Measurements from ENCODE around the gene ATP8A1. TPM values are rescaled to one million over a fixed set of nuclear protein-coding genes. Genes with fewer than 3 reads are reported as not detected.

Gene ATP8A1
- total and polyA plus RNA-seq, 2 donors from 2014 or later = 4.6 to 27.4 TPM

DNA sequence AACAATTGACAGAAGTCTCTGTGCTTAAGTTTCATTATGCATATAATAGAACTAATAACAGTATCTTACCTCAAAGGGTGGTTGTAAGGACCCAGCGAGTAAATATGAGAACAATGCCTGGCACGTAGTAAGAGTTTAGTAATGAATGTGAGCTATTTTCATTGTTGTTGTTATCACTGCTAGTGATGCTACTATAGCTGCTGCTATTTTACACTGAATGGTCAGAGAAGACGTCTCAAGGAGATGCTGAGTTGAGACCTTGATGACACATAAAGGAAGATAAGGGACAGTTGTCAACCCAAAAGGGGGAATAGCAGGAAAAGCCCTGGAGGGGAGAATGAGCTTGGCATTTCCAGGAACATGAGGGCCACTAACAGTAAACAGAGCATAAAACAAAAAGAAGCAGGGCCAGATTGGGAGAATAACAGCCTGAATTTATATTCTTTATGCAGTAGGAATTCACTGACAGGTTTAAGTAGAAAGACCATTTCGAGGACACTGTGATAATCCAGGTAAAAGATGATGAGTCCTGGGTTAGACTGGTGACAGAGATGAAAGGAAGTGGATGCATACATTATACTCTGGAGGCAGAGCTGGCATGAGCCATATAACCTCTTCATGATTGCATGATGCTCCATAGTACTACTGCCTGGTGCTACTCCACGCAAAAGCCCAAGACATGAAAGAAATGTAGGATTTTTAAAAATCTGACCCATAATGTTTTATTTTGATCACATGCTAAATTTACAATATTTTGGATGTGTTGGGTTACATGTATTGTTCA lies 23.1 kb downstream of the ATP8A1 start:
- no peak for TF ChIP-seq CTCF (IDR thresholded peaks at IDR 0.05; ENCODE audit: borderline replicate concordance, extremely low read depth, insufficient read depth)
- H3K27me3 ChIP-seq (ENCODE audit: control insufficient read depth, insufficient read depth, low read length) = no peaks in the 10 kb centered on the region
- H3K27ac ChIP-seq (ENCODE audit: low read depth in 2 of 2, low read length in 2 of 2) = no peak overlapping the region
- H3K9me3 ChIP-seq (ENCODE audit: control insufficient read depth in 2 of 3, insufficient read depth in 1 of 3, low read length in 3 of 3) = no peaks in the 10 kb centered on the region
- DNase-seq (no peak), FAIRE-seq (no peak)
- H3K9ac ChIP-seq (ENCODE audit: low read length in 3 of 3) = no peak overlapping the region
- no peaks in the 10 kb centered on the region for H3K36me3 ChIP-seq (ENCODE audit: control insufficient read depth in 2 of 3, insufficient read depth in 3 of 3, low read length in 3 of 3)
- H3K4me1 ChIP-seq (ENCODE audit: control insufficient read depth in 2 of 3, insufficient read depth in 2 of 3, low read depth in 1 of 3, low read length in 3 of 3) = no peaks in the 10 kb centered on the region
- H3K4me3 ChIP-seq (ENCODE audit: low read length in 3 of 3) = no peak overlapping the region
- intact Hi-C loops (cut with DNase I) = no loop called here

GRCh38 chr4:42632653-42633382 lies 24.1 kb downstream of the ATP8A1 start:
- no peak overlapping the region for H3K4me3 ChIP-seq (ENCODE audit: low read length in 3 of 3)
- H3K9ac ChIP-seq (ENCODE audit: low read length in 3 of 3) = no peak overlapping the region
- H3K27me3 ChIP-seq (ENCODE audit: control insufficient read depth, insufficient read depth, low read length) = no peaks in the 10 kb centered on the region
- no peaks in the 10 kb centered on the region for H3K9me3 ChIP-seq (ENCODE audit: control insufficient read depth in 2 of 3, insufficient read depth in 1 of 3, low read length in 3 of 3)
- H3K27ac ChIP-seq (ENCODE audit: low read depth in 2 of 2, low read length in 2 of 2) = no peak overlapping the region
- no peaks in the 10 kb centered on the region for H3K4me1 ChIP-seq (ENCODE audit: control insufficient read depth in 2 of 3, insufficient read depth in 2 of 3, low read depth in 1 of 3, low read length in 3 of 3)
- no peak for TF ChIP-seq CTCF (IDR thresholded peaks at IDR 0.05; ENCODE audit: borderline replicate concordance, extremely low read depth, insufficient read depth)
- FAIRE-seq (no peak), DNase-seq (no peak)
- intact Hi-C loops (cut with DNase I) = no loop called here
- no peaks in the 10 kb centered on the region for H3K36me3 ChIP-seq (ENCODE audit: control insufficient read depth in 2 of 3, insufficient read depth in 3 of 3, low read length in 3 of 3)

DNA sequence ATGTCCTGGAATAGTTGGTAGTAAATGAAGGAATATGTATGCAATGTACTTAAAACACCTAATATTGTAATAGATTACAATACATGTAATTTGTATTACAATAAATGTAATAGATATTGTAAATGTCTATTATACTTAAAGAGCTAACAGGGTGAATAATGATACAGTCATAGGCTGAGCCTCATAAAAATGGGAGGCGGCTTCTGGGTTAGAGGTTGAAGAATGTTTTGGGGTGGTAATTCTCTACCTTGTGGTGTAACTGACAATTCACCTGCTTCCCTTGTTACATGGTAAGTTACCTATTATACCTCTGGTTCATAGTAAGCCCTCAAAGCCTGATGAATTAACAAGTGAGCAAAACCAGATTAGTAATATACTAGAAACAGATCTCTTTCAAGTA lies 26.0 kb downstream of the ATP8A1 start:
- no peak overlapping the region for H3K9ac ChIP-seq (ENCODE audit: low read length in 3 of 3)
- H3K27me3 ChIP-seq (ENCODE audit: control insufficient read depth, insufficient read depth, low read length) = no peaks in the 10 kb centered on the region
- intact Hi-C loops (cut with DNase I) = no loop called here
- H3K27ac ChIP-seq (ENCODE audit: low read depth in 2 of 2, low read length in 2 of 2) = no peak overlapping the region
- FAIRE-seq = no peak
- no peak for DNase-seq
- no peak overlapping the region for H3K4me3 ChIP-seq (ENCODE audit: low read length in 3 of 3)
- H3K36me3 ChIP-seq (ENCODE audit: control insufficient read depth in 2 of 3, insufficient read depth in 3 of 3, low read length in 3 of 3) = no peaks in the 10 kb centered on the region
- no peak for TF ChIP-seq CTCF (IDR thresholded peaks at IDR 0.05; ENCODE audit: borderline replicate concordance, extremely low read depth, insufficient read depth)
- H3K4me1 ChIP-seq (ENCODE audit: control insufficient read depth in 2 of 3, insufficient read depth in 2 of 3, low read depth in 1 of 3, low read length in 3 of 3) = no peaks in the 10 kb centered on the region
- no peaks in the 10 kb centered on the region for H3K9me3 ChIP-seq (ENCODE audit: control insufficient read depth in 2 of 3, insufficient read depth in 1 of 3, low read length in 3 of 3)
